A549 (cell line): ENCODE results near the gene EID1. TPM values are rescaled to one million over a fixed set of nuclear protein-coding genes. Genes with fewer than 3 reads are reported as not detected.
A peak's percentile ranks its signal among the peaks of the same experiment; 100 is the strongest.

ENCODE experiments used
- BCL3 ChIP-seq: fragments of >200 bp; sonication (Bioruptor Twin); formaldehyde crosslinking; IDR thresholded peaks from 3 replicates; pipeline ENCODE4 v1.6.1; 2016
- BHLHE40 ChIP-seq: IDR thresholded peaks from 2 replicates; pipeline ENCODE4 v1.6.1; 2012; ENCODE audit warnings: low read depth, low read length, inconsistent platforms
- E2F6 ChIP-seq: IDR thresholded peaks from 2 replicates; pipeline ENCODE4 v1.6.1; 2012; ENCODE audit warnings: low read depth, borderline replicate concordance
- EHF ChIP-seq: fragments of 250-450 bp; sonication (Bioruptor Pico); IDR thresholded peaks from 2 replicates; pipeline ENCODE4 v1.5.0; 2020; ENCODE audit warnings: mild to moderate bottlenecking
- EHMT2 ChIP-seq: fragments of 200-600 bp; sonication (generic); IDR thresholded peaks from 2 replicates; pipeline ENCODE4 v1.6.1; 2016; ENCODE audit warnings: antibody characterized with exemption, low read depth, mild to moderate bottlenecking, moderate library complexity
- ELK1 ChIP-seq: fragments of 150-350 bp; IDR thresholded peaks from 2 replicates; pipeline ENCODE4 v1.6.1; 2014; ENCODE audit warnings: low read depth, mild to moderate bottlenecking, low read length
- EP300 ChIP-seq, 2 experiments: fragments of >200 bp; sonication (Bioruptor Twin); formaldehyde crosslinking; IDR thresholded peaks; 2 replicates in 1 of 2; 3 replicates in 1 of 2; pipeline ENCODE4 v1.6.1; 2016 to 2017
- ESRRA ChIP-seq: fragments of 150-350 bp; IDR thresholded peaks from 2 replicates; pipeline ENCODE4 v1.6.1; 2014; ENCODE audit warnings: mild to moderate bottlenecking, low read length, borderline replicate concordance
- FOSL2 ChIP-seq, 2 experiments: fragments of 450-650 bp in 1 of 2; fragments of >200 bp in 1 of 2; sonication (Bioruptor Twin) in 1 of 2; formaldehyde crosslinking; IDR thresholded peaks; 2 replicates each; pipeline versions ENCODE4 v1.5.0 to v1.6.1; 2016 to 2020; ENCODE audit warnings: mild to moderate bottlenecking in 1 of 2, moderate library complexity in 1 of 2
- FOXS1 ChIP-seq: fragments of 250-450 bp; sonication (Bioruptor Pico); IDR thresholded peaks from 2 replicates; pipeline ENCODE4 v1.5.0; 2020; ENCODE audit warnings: mild to moderate bottlenecking, moderate library complexity
- HDAC2 ChIP-seq: fragments of 200-600 bp; sonication (generic); IDR thresholded peaks from 2 replicates; pipeline ENCODE4 v1.6.1; 2016
- HES2 ChIP-seq: fragments of >200 bp; sonication (Bioruptor Twin); formaldehyde crosslinking; IDR thresholded peaks from 2 replicates; pipeline ENCODE4 v1.6.1; 2016
- HEYL ChIP-seq: fragments of 250-450 bp; sonication (Bioruptor Pico); IDR thresholded peaks from 2 replicates; pipeline ENCODE4 v1.8.0; 2021; ENCODE audit warnings: mild to moderate bottlenecking, moderate library complexity
- HOXA7 ChIP-seq: fragments of 250-450 bp; sonication (Bioruptor Pico); IDR thresholded peaks from 2 replicates; pipeline ENCODE4 v1.5.0; 2020; ENCODE audit warnings: mild to moderate bottlenecking, moderate library complexity
- HOXB5 ChIP-seq: fragments of 250-450 bp; sonication (Bioruptor Pico); IDR thresholded peaks from 2 replicates; pipeline ENCODE4 v1.5.0; 2020; ENCODE audit warnings: mild to moderate bottlenecking, moderate library complexity
- KDM1A ChIP-seq: fragments of 200-600 bp; sonication (generic); IDR thresholded peaks from 2 replicates; pipeline ENCODE4 v1.6.1; 2016; ENCODE audit warnings: low read depth, mild to moderate bottlenecking
- MAFK ChIP-seq: fragments of 450-650 bp; IDR thresholded peaks from 2 replicates; pipeline ENCODE4 v1.6.1; 2014; ENCODE audit not compliant: partially characterized antibody
- MAZ ChIP-seq: fragments of 150-350 bp; IDR thresholded peaks from 2 replicates; pipeline ENCODE4 v1.6.1; 2014; ENCODE audit warnings: antibody characterized with exemption, low read depth, low read length, borderline replicate concordance
- NPAS2 ChIP-seq: fragments of 250-450 bp; sonication (Bioruptor Pico); IDR thresholded peaks from 2 replicates; pipeline ENCODE4 v1.8.0; 2022; ENCODE audit warnings: mild to moderate bottlenecking, moderate library complexity, borderline replicate concordance
- RAD21 ChIP-seq, 2 experiments: fragments of >200 bp in 1 of 2; sonication (Bioruptor Twin) in 1 of 2; formaldehyde crosslinking in 1 of 2; IDR thresholded peaks in 1 of 2; conservative IDR thresholded peaks in 1 of 2; 2 replicates in 1 of 2; 3 replicates in 1 of 2; pipeline ENCODE4 v1.6.1; 2012 to 2018; ENCODE audit warnings: inconsistent platforms in 1 of 2
- RARB ChIP-seq: fragments of 250-450 bp; sonication (Bioruptor Pico); IDR thresholded peaks from 2 replicates; pipeline ENCODE4 v1.8.0; 2021; ENCODE audit warnings: mild to moderate bottlenecking, moderate library complexity
- RFX5 ChIP-seq: fragments of 450-650 bp; IDR thresholded peaks from 2 replicates; pipeline ENCODE4 v1.7.1; 2014; ENCODE audit warnings: antibody characterized with exemption, mild to moderate bottlenecking, moderate library complexity
- RNF2 ChIP-seq: fragments of 200-600 bp; sonication (generic); IDR thresholded peaks from 2 replicates; pipeline ENCODE4 v1.6.1; 2016; ENCODE audit warnings: low read depth, mild to moderate bottlenecking, antibody characterized with exemption, moderate library complexity, borderline replicate concordance
- TFCP2L1 ChIP-seq: fragments of 250-450 bp; sonication (Bioruptor Pico); IDR thresholded peaks from 2 replicates; pipeline ENCODE4 v1.5.0; 2021; ENCODE audit warnings: mild to moderate bottlenecking
- USF2 ChIP-seq: fragments of 450-650 bp; IDR thresholded peaks from 2 replicates; pipeline ENCODE4 v1.6.1; 2014; ENCODE audit warnings: antibody characterized with exemption
- ZFP36 ChIP-seq: fragments of 450-650 bp; IDR thresholded peaks from 2 replicates; pipeline ENCODE4 v1.6.1; 2014; ENCODE audit warnings: borderline replicate concordance; ENCODE audit not compliant: partially characterized antibody
- ZSCAN20 ChIP-seq: fragments of 250-450 bp; sonication (Bioruptor Pico); IDR thresholded peaks from 2 replicates; pipeline ENCODE4 v1.8.0; 2022; ENCODE audit warnings: mild to moderate bottlenecking, moderate library complexity
- polyA plus RNA-seq, 4 experiments: library from polyadenylated mRNA; depleted of rRNA in 3 of 4; stranded (reverse); fragments of >200 nt; fragmentation: RNase III in 1 of 4; extraction: RNeasy Plus Mini Kit Qiagen cat#74134 plus additional on column Dnase treatment in 1 of 4; gene quantifications; 2 replicates in 3 of 4; 3 replicates in 1 of 4; pipeline ENCODE4 v1.2.3, GENCODE V29; 2011 to 2017

Gene EID1
- polyA plus RNA-seq, 2 of the 4 experiments (the other 2 are of a cell fraction) = 125 to 182 TPM

GRCh38 chr15:48877630-48878595, at the start of gene EID1 (continued):
- TF ChIP-seq RAD21 (conservative IDR thresholded peaks at IDR 0.05 in 1 of 2, IDR thresholded peaks at IDR 0.05 in 1 of 2) (no peak), ESRRA (no peak), ELK1 (no peak), MAFK (no peak), HES2 (no peak), NPAS2 (no peak), USF2 (no peak), EP300 (IDR thresholded peaks at IDR 0.05) (no peak), EHMT2 (no peak), RFX5 (0 out of 2 replicates have a peak, but pooled peaks have one; percentile 32), HOXB5 (CRISPR knock-in tag) (no peak), TFCP2L1 (CRISPR knock-in tag) (no peak), ZFP36 (no peak), HOXA7 (CRISPR knock-in tag) (no peak), HEYL (CRISPR knock-in tag) (no peak), HDAC2 (no peak), MAZ (no peak), E2F6 (peak; percentile 59), BCL3 (0 out of 3 replicates have a peak, but pooled peaks have one; percentile 30), BHLHE40 (no peak), KDM1A (no peak), ZSCAN20 (CRISPR knock-in tag) (no peak), FOSL2 (IDR thresholded peaks at IDR 0.05) (no peak), FOSL2 (CRISPR knock-in tag; IDR thresholded peaks at IDR 0.05) (no peak), EHF (CRISPR knock-in tag) (no peak), RNF2 (no peak), FOXS1 (no peak), RARB (CRISPR knock-in tag) (no peak)
